GM12878 (cell line): ENCODE results near the gene EFHD1.

ENCODE experiments used
- EP300 ChIP-seq, 2 experiments: fragments of 150-350 bp in 1 of 2; IDR thresholded peaks; 2 replicates each; pipeline ENCODE4 v1.6.1; 2011 to 2012; ENCODE audit warnings: low read depth in 2 of 2, low read length in 2 of 2, borderline replicate concordance in 1 of 2, improper control_type of control experiment in 1 of 2, inconsistent platforms in 1 of 2; ENCODE audit not compliant: control insufficient read depth in 1 of 2
- GABPA ChIP-seq: IDR thresholded peaks from 2 replicates; pipeline ENCODE4 v1.6.1; 2014; ENCODE audit warnings: antibody characterized with exemption, low read depth, mild to moderate bottlenecking, inconsistent platforms
- POLR2A ChIP-seq: IDR thresholded peaks from 2 replicates; pipeline ENCODE4 v1.6.1; 2011; ENCODE audit warnings: low read depth, mild to moderate bottlenecking, low read length
- TF ChIP-seq, protein P1 (sequence below): fragments of 150-350 bp; IDR thresholded peaks from 2 replicates; pipeline ENCODE4 v1.6.1; 2016; ENCODE audit warnings: low read depth, low read length

DNA sequence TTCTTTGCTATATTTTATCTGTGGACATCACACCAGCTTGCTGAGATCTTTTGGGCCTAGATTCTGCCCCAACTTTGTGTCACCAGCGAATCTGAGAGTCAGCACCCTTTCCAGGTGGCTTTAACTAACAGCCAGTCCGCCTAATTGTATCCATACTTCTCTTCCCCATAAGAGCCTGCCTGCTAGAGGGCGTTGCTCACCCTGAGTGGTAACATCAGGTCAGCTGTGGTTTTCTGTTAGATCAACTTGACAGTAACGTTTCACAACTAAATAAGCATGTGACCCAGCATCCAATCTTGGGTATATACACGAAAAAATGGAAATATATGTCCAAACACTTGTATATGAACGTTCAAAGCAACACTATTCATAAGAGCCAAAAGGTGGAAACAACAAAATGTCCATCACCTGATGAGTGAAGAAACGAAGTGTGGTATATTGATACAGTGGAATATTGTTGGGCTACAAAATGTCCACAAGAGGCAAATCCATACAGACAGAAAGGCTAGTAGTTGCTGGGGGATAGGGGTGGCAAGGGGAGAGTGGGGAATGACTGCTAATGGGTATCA lies 24.9 kb downstream of the EFHD1 start:
- no peak for TF ChIP-seq GABPA
- TF ChIP-seq POLR2A, result no peak
- TF ChIP-seq, protein P1, sequence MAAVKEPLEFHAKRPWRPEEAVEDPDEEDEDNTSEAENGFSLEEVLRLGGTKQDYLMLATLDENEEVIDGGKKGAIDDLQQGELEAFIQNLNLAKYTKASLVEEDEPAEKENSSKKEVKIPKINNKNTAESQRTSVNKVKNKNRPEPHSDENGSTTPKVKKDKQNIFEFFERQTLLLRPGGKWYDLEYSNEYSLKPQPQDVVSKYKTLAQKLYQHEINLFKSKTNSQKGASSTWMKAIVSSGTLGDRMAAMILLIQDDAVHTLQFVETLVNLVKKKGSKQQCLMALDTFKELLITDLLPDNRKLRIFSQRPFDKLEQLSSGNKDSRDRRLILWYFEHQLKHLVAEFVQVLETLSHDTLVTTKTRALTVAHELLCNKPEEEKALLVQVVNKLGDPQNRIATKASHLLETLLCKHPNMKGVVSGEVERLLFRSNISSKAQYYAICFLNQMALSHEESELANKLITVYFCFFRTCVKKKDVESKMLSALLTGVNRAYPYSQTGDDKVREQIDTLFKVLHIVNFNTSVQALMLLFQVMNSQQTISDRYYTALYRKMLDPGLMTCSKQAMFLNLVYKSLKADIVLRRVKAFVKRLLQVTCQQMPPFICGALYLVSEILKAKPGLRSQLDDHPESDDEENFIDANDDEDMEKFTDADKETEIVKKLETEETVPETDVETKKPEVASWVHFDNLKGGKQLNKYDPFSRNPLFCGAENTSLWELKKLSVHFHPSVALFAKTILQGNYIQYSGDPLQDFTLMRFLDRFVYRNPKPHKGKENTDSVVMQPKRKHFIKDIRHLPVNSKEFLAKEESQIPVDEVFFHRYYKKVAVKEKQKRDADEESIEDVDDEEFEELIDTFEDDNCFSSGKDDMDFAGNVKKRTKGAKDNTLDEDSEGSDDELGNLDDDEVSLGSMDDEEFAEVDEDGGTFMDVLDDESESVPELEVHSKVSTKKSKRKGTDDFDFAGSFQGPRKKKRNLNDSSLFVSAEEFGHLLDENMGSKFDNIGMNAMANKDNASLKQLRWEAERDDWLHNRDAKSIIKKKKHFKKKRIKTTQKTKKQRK, result no peak
- TF ChIP-seq EP300 (IDR thresholded peaks at IDR 0.05; ENCODE audit: borderline replicate concordance in 1 of 2, control insufficient read depth in 1 of 2, low read depth in 2 of 2, low read length in 2 of 2), result no peak
